GM18870 (cell line): ENCODE data around the gene HOXB2.
"Not testable (repeated sequence)": the region's sequence is repeated elsewhere in the genome, so short reads cannot be mapped to it uniquely, and the experiment has no call there.

Experiments used
- ATAC-seq: cut with Tn5 transposase; IDR thresholded peaks from one replicate; pipeline ENCODE4 v1.9.1; 2021; ENCODE audit warnings: moderate library complexity; ENCODE audit not compliant: unreplicated experiment

HOXB2 gene

GRCh38 chr17:48542114-48542656 is 2.7 kb downstream of the HOXB2 start:
- ATAC-seq: no peak

- no peak for ATAC-seq
Measured at GRCh38 chr17:48541577-48542113, 3.3 kb downstream of the HOXB2 start.

- ATAC-seq: no peak
Measured at GRCh38 chr17:48541036-48541576, 3.8 kb downstream of the HOXB2 start.

GRCh38 chr17:48540213-48540612 is 4.7 kb downstream of the HOXB2 start:
- ATAC-seq: no peak

GRCh38 chr17:48539177-48539576 is 5.7 kb downstream of the HOXB2 start:
- no peak for ATAC-seq

- ATAC-seq: no peak
Measured at GRCh38 chr17:48537316-48537715, 7.6 kb downstream of the HOXB2 start.

- ATAC-seq: not testable (repeated sequence)
Measured at GRCh38 chr17:48535793-48536559, 8.9 kb downstream of the HOXB2 start.

- ATAC-seq: no peak
Measured at GRCh38 chr17:48532261-48532660, 12.6 kb downstream of the HOXB2 start.

GRCh38 chr17:48530887-48531272 is 14.0 kb downstream of the HOXB2 start, which contains the start of gene HOXB1:
TSS of gene HOXB1 (minus strand) at chr17:48531011. CDS start at chr17:48530904, 107 bp downstream.
- no peak for ATAC-seq

- no peak for ATAC-seq
Measured at GRCh38 chr17:48530208-48530886, 14.6 kb downstream of the HOXB2 start.

GRCh38 chr17:48529683-48530009 is 15.3 kb downstream of the HOXB2 start:
- ATAC-seq: no peak

- no peak for ATAC-seq
Measured at GRCh38 chr17:48528936-48529682, 15.8 kb downstream of the HOXB2 start.

GRCh38 chr17:48528153-48528935 is 16.6 kb downstream of the HOXB2 start:
- ATAC-seq: no peak

- ATAC-seq: no peak
Measured at GRCh38 chr17:48527547-48527932, 17.4 kb downstream of the HOXB2 start.

GRCh38 chr17:48526608-48527546 is 18.0 kb downstream of the HOXB2 start:
- no peak for ATAC-seq

GRCh38 chr17:48523010-48523409 is 21.9 kb downstream of the HOXB2 start:
- ATAC-seq: no peak

- ATAC-seq: no peak
Measured at GRCh38 chr17:48522031-48522653, 22.8 kb downstream of the HOXB2 start.

- no peak for ATAC-seq
Measured at GRCh38 chr17:48520631-48521079, 24.3 kb downstream of the HOXB2 start.

- ATAC-seq: no peak
Measured at GRCh38 chr17:48519427-48519826, 25.5 kb downstream of the HOXB2 start.
